Epithelial cell of esophagus (primary cell): ENCODE data around the gene SYNGR4.
A peak's percentile ranks its signal among the peaks of the same experiment; 100 is the strongest.

Experiments
- DNase-seq: peaks from one replicate; pipeline ENCODE4 v3.0.0; 2010; ENCODE audit warnings: low read depth
- H3K4me3 ChIP-seq: 2 replicates; pipeline ENCODE4 v1.5.1; 2011; ENCODE audit warnings: mild to moderate bottlenecking, low read length, control low read depth
- TF ChIP-seq, protein P1 (sequence below): IDR thresholded peaks from 2 replicates; pipeline ENCODE4 v1.5.1; 2011; ENCODE audit warnings: low read depth, mild to moderate bottlenecking, low read length, control low read depth, inconsistent platforms; ENCODE audit not compliant: insufficient read depth; ENCODE audit errors: missing control alignments

The SYNGR4 gene

GRCh38 chr19:48415806-48416221 is 51.6 kb downstream of the SYNGR4 start:
- DNase-seq: no peak
- TF ChIP-seq, protein P1, sequence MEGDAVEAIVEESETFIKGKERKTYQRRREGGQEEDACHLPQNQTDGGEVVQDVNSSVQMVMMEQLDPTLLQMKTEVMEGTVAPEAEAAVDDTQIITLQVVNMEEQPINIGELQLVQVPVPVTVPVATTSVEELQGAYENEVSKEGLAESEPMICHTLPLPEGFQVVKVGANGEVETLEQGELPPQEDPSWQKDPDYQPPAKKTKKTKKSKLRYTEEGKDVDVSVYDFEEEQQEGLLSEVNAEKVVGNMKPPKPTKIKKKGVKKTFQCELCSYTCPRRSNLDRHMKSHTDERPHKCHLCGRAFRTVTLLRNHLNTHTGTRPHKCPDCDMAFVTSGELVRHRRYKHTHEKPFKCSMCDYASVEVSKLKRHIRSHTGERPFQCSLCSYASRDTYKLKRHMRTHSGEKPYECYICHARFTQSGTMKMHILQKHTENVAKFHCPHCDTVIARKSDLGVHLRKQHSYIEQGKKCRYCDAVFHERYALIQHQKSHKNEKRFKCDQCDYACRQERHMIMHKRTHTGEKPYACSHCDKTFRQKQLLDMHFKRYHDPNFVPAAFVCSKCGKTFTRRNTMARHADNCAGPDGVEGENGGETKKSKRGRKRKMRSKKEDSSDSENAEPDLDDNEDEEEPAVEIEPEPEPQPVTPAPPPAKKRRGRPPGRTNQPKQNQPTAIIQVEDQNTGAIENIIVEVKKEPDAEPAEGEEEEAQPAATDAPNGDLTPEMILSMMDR: no peak
- peak overlapping the region; percentile 10 for H3K4me3 ChIP-seq

GRCh38 chr19:48417421-48417820 is 53.3 kb downstream of the SYNGR4 start:
- no peak for DNase-seq
- TF ChIP-seq, protein P1: no peak
- H3K4me3 ChIP-seq: no peak overlapping the region

DNA sequence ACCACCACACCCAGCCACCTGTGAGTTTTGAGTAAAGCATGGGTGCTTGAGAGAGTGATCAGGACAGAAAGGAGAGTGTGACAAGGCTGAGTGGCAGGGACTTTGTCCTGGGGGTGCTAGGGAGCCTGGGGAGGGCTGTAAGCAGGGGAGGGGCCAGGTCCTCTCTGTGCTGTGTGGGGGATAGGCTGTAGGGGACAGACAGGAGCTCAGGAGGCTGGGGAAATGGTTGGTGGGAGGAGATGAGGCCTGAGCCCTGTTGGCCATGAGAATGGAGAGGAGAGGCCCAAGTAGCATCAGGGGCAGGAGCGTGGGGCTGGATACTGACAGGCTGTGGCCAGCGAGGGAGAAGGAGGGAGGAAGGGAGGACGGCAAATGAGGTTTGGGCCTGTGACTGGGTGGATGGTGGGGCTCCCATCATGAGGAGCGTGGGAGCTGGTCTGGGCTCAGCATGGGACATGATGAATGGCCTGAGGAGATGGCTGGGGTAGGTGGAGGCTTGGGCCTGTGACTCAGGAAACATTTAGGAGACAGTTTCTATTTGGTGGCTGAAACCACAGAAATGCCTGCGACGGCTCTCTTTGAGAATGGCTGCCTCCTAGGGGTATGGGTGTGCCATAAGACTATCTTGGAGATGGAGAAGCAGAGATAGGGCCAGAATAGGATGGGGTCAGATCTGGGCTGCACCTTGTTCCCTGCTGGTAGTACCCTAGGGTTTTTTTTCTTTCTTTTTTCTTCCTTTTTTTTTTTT is 54.3 kb downstream of the SYNGR4 start:
- TF ChIP-seq, protein P1: no peak
- DNase-seq: no peak
- H3K4me3 ChIP-seq: no peak overlapping the region

GRCh38 chr19:48419158-48419920 is 55.2 kb downstream of the SYNGR4 start:
- TF ChIP-seq, protein P1: no peak
- DNase-seq: peak; percentile 40
- no peak overlapping the region for H3K4me3 ChIP-seq

GRCh38 chr19:48421548-48421947 is 57.4 kb downstream of the SYNGR4 start:
- H3K4me3 ChIP-seq: no peak overlapping the region
- no peak for DNase-seq
- TF ChIP-seq, protein P1: no peak

GRCh38 chr19:48424694-48425219 is 60.6 kb downstream of the SYNGR4 start:
- DNase-seq: peak; percentile 35
- TF ChIP-seq, protein P1: no peak
- no peak overlapping the region for H3K4me3 ChIP-seq
